H1 (cell line): ENCODE measurements around the gene ZBTB22. TPM values are rescaled to one million over a fixed set of nuclear protein-coding genes. Genes with fewer than 3 reads are reported as not detected.

ENCODE experiments used
- CTCF ChIA-PET: fragments of 300-600 bp; sonication (Branson Sonifier 250); formaldehyde crosslinking; loops from one replicate; lab custom pipeline; 2021; ENCODE audit not compliant: partially characterized antibody; lab: Charles Lee
- POLR2A ChIA-PET: fragments of 300-600 bp; sonication (Branson Sonifier 250); formaldehyde crosslinking; loops from one replicate; lab custom pipeline; 2021; ENCODE audit warnings: inconsistent platforms; ENCODE audit not compliant: partially characterized antibody; lab: Charles Lee
- DNase-seq, 2 experiments: peaks; one replicate each; pipeline versions ENCODE4 v3.0.0 to v3.0.0-alpha.2; 2010 to 2022; ENCODE audit warnings: low spot score in 2 of 2, low read depth in 1 of 2, mixed read lengths in 1 of 2
- FAIRE-seq: peaks from 2 replicates; lab custom pipeline; 2011; peaks lifted over from hg19 to GRCh38; lab: Jason Lieb, UNC
- H2AFZ ChIP-seq: 2 replicates; pipeline ENCODE4 v1.8.1; 2012; ENCODE audit warnings: low read length, inconsistent platforms
- H2AK5ac ChIP-seq: 2 replicates; pipeline ENCODE4 v1.6.1; 2013; ENCODE audit warnings: low read depth, low read length
- H2BK120ac ChIP-seq: replicated peaks from 2 replicates; pipeline ENCODE3; 2013; ENCODE audit warnings: low read depth, low read length, inconsistent platforms
- H2BK12ac ChIP-seq: 2 replicates; pipeline ENCODE4 v1.6.1; 2013; ENCODE audit warnings: low read depth, low read length
- H2BK15ac ChIP-seq: 2 replicates; pipeline ENCODE4 v1.6.1; 2013; ENCODE audit warnings: low read length
- H2BK20ac ChIP-seq: 2 replicates; pipeline ENCODE4 v1.6.1; 2013; ENCODE audit warnings: low read length
- H2BK5ac ChIP-seq: 2 replicates; pipeline ENCODE4 v1.6.1; 2013; ENCODE audit warnings: low read depth, low read length
- H3K14ac ChIP-seq: 2 replicates; pipeline ENCODE4 v1.6.1; 2013; ENCODE audit warnings: inconsistent platforms; ENCODE audit not compliant: insufficient read length
- H3K18ac ChIP-seq: 2 replicates; pipeline ENCODE4 v1.6.1; 2013; ENCODE audit warnings: low read length; ENCODE audit errors: extremely low read depth
- H3K23ac ChIP-seq: 2 replicates; pipeline ENCODE4 v1.6.1; 2013; ENCODE audit warnings: inconsistent platforms; ENCODE audit not compliant: insufficient read length
- H3K23me2 ChIP-seq: 2 replicates; pipeline ENCODE4 v1.6.1; 2013; ENCODE audit warnings: low read depth, low read length
- H3K27ac ChIP-seq: 2 replicates; pipeline ENCODE4 v1.6.1; 2011; ENCODE audit warnings: low read depth, low read length, inconsistent platforms
- H3K27me3 ChIP-seq, 4 experiments: replicated peaks in 1 of 4; 1 replicate in 1 of 4; 2 replicates in 3 of 4; pipeline versions ENCODE4 v1.6.1 to v1.8.1; 2011 to 2013; ENCODE audit warnings: low read length in 3 of 4, mild to moderate bottlenecking in 3 of 4, inconsistent platforms in 2 of 4, mixed read lengths in 2 of 4, moderate library complexity in 1 of 4; ENCODE audit not compliant: control insufficient read depth in 3 of 4, insufficient read depth in 3 of 4; ENCODE audit errors: extremely low read depth in 1 of 4
- H3K36me3 ChIP-seq, 4 experiments: 2 replicates each; pipeline versions ENCODE4 v1.6.1 to v1.8.1; 2011 to 2013; ENCODE audit warnings: mild to moderate bottlenecking in 4 of 4, low read length in 3 of 4, moderate library complexity in 2 of 4, control low read depth in 1 of 4, inconsistent platforms in 1 of 4; ENCODE audit not compliant: insufficient read depth in 4 of 4, control insufficient read depth in 2 of 4
- H3K4ac ChIP-seq: replicated peaks from 2 replicates; pipeline ENCODE3; 2013; ENCODE audit warnings: low read length, low read depth, mixed read lengths, inconsistent platforms; ENCODE audit not compliant: insufficient read length
- H3K4me1 ChIP-seq, 4 experiments: replicated peaks in 1 of 4; 1 replicate in 1 of 4; 2 replicates in 3 of 4; pipeline versions ENCODE4 v1.6.1 to v1.8.1; 2011 to 2013; ENCODE audit warnings: low read length in 3 of 4, inconsistent platforms in 2 of 4, mixed read lengths in 1 of 4; ENCODE audit not compliant: insufficient read depth in 4 of 4, control insufficient read depth in 3 of 4
- H3K4me2 ChIP-seq, 2 experiments: 2 replicates each; pipeline versions ENCODE4 v1.6.1 to v1.8.1; 2011 to 2013; ENCODE audit warnings: low read depth in 2 of 2, low read length in 2 of 2, control low read depth in 1 of 2, inconsistent platforms in 1 of 2, mild to moderate bottlenecking in 1 of 2; ENCODE audit not compliant: insufficient read depth in 1 of 2
- H3K4me3 ChIP-seq, 4 experiments: fragments of 200-600, 300-600 bp in 1 of 4; sonication (generic), shearing (Covaris generic), sonication (Bioruptor Twin) in 1 of 4; 2 replicates each; pipeline versions ENCODE4 v1.5.1 to v1.8.1; 2011 to 2016; ENCODE audit warnings: low read length in 4 of 4, low read depth in 3 of 4, control low read depth in 2 of 4, inconsistent platforms in 2 of 4, mild to moderate bottlenecking in 2 of 4, mixed read lengths in 1 of 4, moderate library complexity in 1 of 4; ENCODE audit not compliant: insufficient read depth in 2 of 4; ENCODE audit errors: extremely low read depth in 1 of 4
- H3K56ac ChIP-seq: replicated peaks from 2 replicates; pipeline ENCODE3; 2013; ENCODE audit warnings: low read depth, mild to moderate bottlenecking, mixed read lengths, low read length, inconsistent platforms; ENCODE audit not compliant: insufficient read length
- H3K79me1 ChIP-seq: 2 replicates; pipeline ENCODE4 v1.6.1; 2013; ENCODE audit warnings: low read depth, low read length, control low read depth
- H3K79me2 ChIP-seq, 2 experiments: 2 replicates each; pipeline versions ENCODE4 v1.6.1 to v1.8.1; 2012 to 2013; ENCODE audit warnings: low read length in 2 of 2, mild to moderate bottlenecking in 2 of 2, inconsistent platforms in 1 of 2; ENCODE audit not compliant: insufficient read depth in 2 of 2, control insufficient read depth in 1 of 2
- H3K9ac ChIP-seq, 4 experiments: replicated peaks in 1 of 4; 1 replicate in 1 of 4; 2 replicates in 3 of 4; pipeline versions ENCODE4 v1.6.1 to v1.8.1; 2011 to 2013; ENCODE audit warnings: low read depth in 3 of 4, low read length in 3 of 4, control low read depth in 2 of 4, mild to moderate bottlenecking in 2 of 4, moderate library complexity in 2 of 4, inconsistent platforms in 1 of 4; ENCODE audit errors: extremely low read depth in 1 of 4
- H3K9me3 ChIP-seq, 2 experiments: 2 replicates each; pipeline versions ENCODE4 v1.6.1 to v1.8.1; 2012 to 2013; ENCODE audit warnings: mild to moderate bottlenecking in 2 of 2, moderate library complexity in 2 of 2, control low read depth in 1 of 2, inconsistent platforms in 1 of 2, low read depth in 1 of 2, low read length in 1 of 2, mixed read lengths in 1 of 2; ENCODE audit not compliant: insufficient read depth in 2 of 2
- H4K20me1 ChIP-seq, 2 experiments: replicated peaks in 1 of 2; 2 replicates each; pipeline versions ENCODE3 to v1.8.1; 2011 to 2013; ENCODE audit warnings: inconsistent platforms in 2 of 2, low read length in 2 of 2, mild to moderate bottlenecking in 1 of 2; ENCODE audit not compliant: insufficient read depth in 2 of 2, control insufficient read depth in 1 of 2
- H4K5ac ChIP-seq: 2 replicates; pipeline ENCODE4 v1.6.1; 2013; ENCODE audit warnings: low read length, low read depth, mixed read lengths, inconsistent platforms; ENCODE audit not compliant: insufficient read length
- H4K8ac ChIP-seq: 2 replicates; pipeline ENCODE4 v1.8.0; 2013; ENCODE audit warnings: mild to moderate bottlenecking, moderate library complexity, low read length, inconsistent platforms; ENCODE audit not compliant: insufficient read depth; ENCODE audit errors: extremely low read depth
- H4K91ac ChIP-seq: replicated peaks from 2 replicates; pipeline ENCODE3; 2013; ENCODE audit warnings: low read length, mixed read lengths, inconsistent platforms; ENCODE audit not compliant: insufficient read length
- BCL11A ChIP-seq, 2 experiments: IDR thresholded peaks; one replicate each; pipeline ENCODE4 v1.6.1; 2011; ENCODE audit warnings: low read depth in 2 of 2, low read length in 2 of 2, mild to moderate bottlenecking in 2 of 2
- CBX5 ChIP-seq: fragments of 300-800, 300-1000 bp; sonication (generic); IDR thresholded peaks from 2 replicates; pipeline ENCODE4 v1.7.1; 2016; ENCODE audit warnings: antibody characterized with exemption, low read length, low read depth
- CEBPB ChIP-seq: IDR thresholded peaks from 2 replicates; pipeline ENCODE4 v1.6.1; 2012; ENCODE audit warnings: low read depth, low read length
- CHD2 ChIP-seq: IDR thresholded peaks from 2 replicates; pipeline ENCODE4 v1.6.1; 2012; ENCODE audit warnings: low read length, improper control_type of control experiment
- CTBP2 ChIP-seq: IDR thresholded peaks from 2 replicates; pipeline ENCODE4 v1.7.0; 2011; ENCODE audit warnings: borderline replicate concordance, mild to moderate bottlenecking, moderate library complexity, mixed read lengths, low read length; ENCODE audit not compliant: insufficient read depth, insufficient read length
- FOSL1 ChIP-seq: IDR thresholded peaks from 2 replicates; pipeline ENCODE4 v1.6.1; 2011; ENCODE audit warnings: mild to moderate bottlenecking, low read depth, low read length, moderate library complexity; ENCODE audit not compliant: insufficient read depth
- HDAC2 ChIP-seq, 2 experiments: fragments of 300-600 bp in 1 of 2; sonication (generic) in 1 of 2; IDR thresholded peaks; 2 replicates each; pipeline ENCODE4 v1.6.1; 2011 to 2012; ENCODE audit warnings: low read depth in 2 of 2, low read length in 2 of 2, mild to moderate bottlenecking in 2 of 2, moderate library complexity in 2 of 2, borderline replicate concordance in 1 of 2, inconsistent platforms in 1 of 2
- JUND ChIP-seq: IDR thresholded peaks from 2 replicates; pipeline ENCODE4 v1.6.1; 2011; ENCODE audit warnings: mild to moderate bottlenecking, improper control_type of control experiment, low read length
- KDM5A ChIP-seq: fragments of 200-600 bp; IDR thresholded peaks from 2 replicates; pipeline ENCODE4 v1.7.1; 2012; ENCODE audit warnings: mild to moderate bottlenecking, low read length, inconsistent platforms, mixed read lengths
- NANOG ChIP-seq: IDR thresholded peaks from 2 replicates; pipeline ENCODE4 v1.6.1; 2011; ENCODE audit warnings: low read length, low read depth, mild to moderate bottlenecking, inconsistent platforms; ENCODE audit not compliant: insufficient read depth, poor library complexity, severe bottlenecking
- RAD21 ChIP-seq, 2 experiments: IDR thresholded peaks in 1 of 2; conservative IDR thresholded peaks in 1 of 2; 2 replicates each; pipeline ENCODE4 v1.6.1; 2011; ENCODE audit warnings: low read depth in 2 of 2, low read length in 2 of 2, improper control_type of control experiment in 1 of 2, inconsistent platforms in 1 of 2, mild to moderate bottlenecking in 1 of 2, moderate library complexity in 1 of 2
- TCF12 ChIP-seq: IDR thresholded peaks from 2 replicates; pipeline ENCODE4 v1.6.1; 2011; ENCODE audit warnings: low read depth, mild to moderate bottlenecking, low read length
- WGBS, 2 experiments: shearing (Covaris generic) in 1 of 2; methylation state at CpG; one replicate each; pipeline versions ENCODE4 v1.1.6 to v1.1.7; 2013 to 2015; ENCODE audit warnings: low lambda C conversion rate in 2 of 2, mixed read lengths in 2 of 2, inconsistent platforms in 1 of 2, low coverage in 1 of 2, missing lambda C conversion rate in 1 of 2; ENCODE audit not compliant: insufficient replicate concordance in 2 of 2, insufficient coverage in 1 of 2, insufficient read length in 1 of 2; ENCODE audit errors: extremely low coverage in 1 of 2, missing lambda C conversion rate in 1 of 2; 5-methylcytosine and 5-hydroxymethylcytosine counted together
- polyA plus RNA-seq, 7 experiments: library from polyadenylated mRNA; depleted of rRNA in 3 of 7; stranded (reverse) in 5 of 7; unstranded in 2 of 7; fragments of >200 nt in 5 of 7; fragments of 200-250 nt in 2 of 7; gene quantifications; 1 replicate in 5 of 7; 2 replicates in 1 of 7; 4 replicates in 1 of 7; pipeline versions ENCODE4 v1.2.1 to v1.2.3, GENCODE V29; 2011 to 2013; ENCODE audit warnings: missing spikeins in 2 of 7, mixed read lengths in 2 of 7
- total RNA-seq: library from RNA; stranded (reverse); fragmentation: NEBNext Ultra II Directional; extraction: Animal tissue kit (Norgen Biotek cat#: 25700); gene quantifications from 2 replicates; pipeline ENCODE4 v1.2.1, GENCODE V29; 2021

The ZBTB22 gene
- total and polyA plus RNA-seq, 2 of the 8 experiments (the other 6 are each of a cell fraction or from before 2014, with no cell fraction given): 7.4 to 9.9 TPM

- ChIA-PET POLR2A (interaction anchor here (0.6 kb wide), 4 partner anchors 11 to 101 kb away, joined by 3 to 4 read pairs (median 3); no protein-coding TSS in a partner anchor), CTCF (interaction anchor here (0.7 to 3.7 kb wide), 14 partner anchors 8 to 154 kb away, joined by 3 to 23 read pairs (median 4); partner anchors contain the start of gene B3GALT4)
- TF ChIP-seq HDAC2 (IDR thresholded peaks at IDR 0.05; ENCODE audit: borderline replicate concordance in 1 of 2, low read depth in 2 of 2, low read length in 2 of 2) (no peak), NANOG (no peak), BCL11A (IDR thresholded peaks at IDR 0.05; ENCODE audit: low read depth in 2 of 2, low read length in 2 of 2) (no peak), JUND (no peak), KDM5A (no peak), CTBP2 (no peak), CBX5 (no peak), FOSL1 (no peak), RAD21 (IDR thresholded peaks at IDR 0.05 in 1 of 2, conservative IDR thresholded peaks at IDR 0.05 in 1 of 2; ENCODE audit: low read depth in 2 of 2, low read length in 2 of 2) (no peak), CEBPB (no peak), TCF12 (no peak), CHD2 (no peak)
Measured at GRCh38 chr6:33343953-33344611, 26.5 kb upstream of the ZBTB22 start.

More at GRCh38 chr6:33343953-33344611, 26.5 kb upstream of the ZBTB22 start:
- H3K9ac ChIP-seq: no peak overlapping the region
- no peak overlapping the region for H4K91ac ChIP-seq
- no peak overlapping the region for H2BK5ac ChIP-seq
- H3K27me3 ChIP-seq: no peaks in the 10 kb centered on the region
- peak overlapping the region; percentile 49; the same call in 1 of the 2 replicates for H2BK15ac ChIP-seq
- H3K14ac ChIP-seq: no peak overlapping the region
- H3K18ac ChIP-seq: no peak overlapping the region
- peak overlapping the region in 1 of 2 experiments; percentile 29; a peak in 1 of 4 replicates for H3K4me2 ChIP-seq
- H3K36me3 ChIP-seq: no peaks in the 10 kb centered on the region
- peaks cover 0 to 5% (median 2%) of the 10 kb centered on the region in 4 experiments; a peak in 2 of 7 replicates for H3K4me1 ChIP-seq
- no peak overlapping the region for H2BK120ac ChIP-seq
- no peak overlapping the region; the same call in 1 of the 2 replicates for H2BK12ac ChIP-seq
- no peak overlapping the region for H3K23ac ChIP-seq
- H3K9me3 ChIP-seq: no peaks in the 10 kb centered on the region
- H3K56ac ChIP-seq: no peak overlapping the region
- H4K5ac ChIP-seq: no peak overlapping the region
- DNase-seq (no peak), FAIRE-seq (no peak)
- H2BK20ac ChIP-seq: no peak overlapping the region
- H4K8ac ChIP-seq: no peak overlapping the region
- no peak overlapping the region for H2AK5ac ChIP-seq
- no peak overlapping the region for H3K4me3 ChIP-seq
- WGBS, 2 experiments: 90% methylated on average over 6 of the region's 6 CpGs; no CpG with 5 or more reads in 1 of the 2 experiments
- H3K23me2 ChIP-seq: no peaks in the 10 kb centered on the region
- H3K4ac ChIP-seq: no peak overlapping the region
- no peak overlapping the region for H3K27ac ChIP-seq
- no peaks in the 10 kb centered on the region for H3K79me1 ChIP-seq
- H3K79me2 ChIP-seq: no peaks in the 10 kb centered on the region
- no peaks in the 10 kb centered on the region for H4K20me1 ChIP-seq
- H2AFZ ChIP-seq: no peak overlapping the region
